ENCODE data around the gene CCN5. TPM values are rescaled to one million over a fixed set of nuclear protein-coding genes. Genes with fewer than 3 reads are reported as not detected.
A peak's percentile ranks its signal among the peaks of the same experiment; 100 is the strongest.
"Not testable (repeated sequence)": the region's sequence is repeated elsewhere in the genome, so short reads cannot be mapped to it uniquely, and the experiment has no call there.

CCN5 gene
- total RNA-seq (not detected), polyA plus RNA-seq (not detected), total RNA-seq (not detected)

DNA sequence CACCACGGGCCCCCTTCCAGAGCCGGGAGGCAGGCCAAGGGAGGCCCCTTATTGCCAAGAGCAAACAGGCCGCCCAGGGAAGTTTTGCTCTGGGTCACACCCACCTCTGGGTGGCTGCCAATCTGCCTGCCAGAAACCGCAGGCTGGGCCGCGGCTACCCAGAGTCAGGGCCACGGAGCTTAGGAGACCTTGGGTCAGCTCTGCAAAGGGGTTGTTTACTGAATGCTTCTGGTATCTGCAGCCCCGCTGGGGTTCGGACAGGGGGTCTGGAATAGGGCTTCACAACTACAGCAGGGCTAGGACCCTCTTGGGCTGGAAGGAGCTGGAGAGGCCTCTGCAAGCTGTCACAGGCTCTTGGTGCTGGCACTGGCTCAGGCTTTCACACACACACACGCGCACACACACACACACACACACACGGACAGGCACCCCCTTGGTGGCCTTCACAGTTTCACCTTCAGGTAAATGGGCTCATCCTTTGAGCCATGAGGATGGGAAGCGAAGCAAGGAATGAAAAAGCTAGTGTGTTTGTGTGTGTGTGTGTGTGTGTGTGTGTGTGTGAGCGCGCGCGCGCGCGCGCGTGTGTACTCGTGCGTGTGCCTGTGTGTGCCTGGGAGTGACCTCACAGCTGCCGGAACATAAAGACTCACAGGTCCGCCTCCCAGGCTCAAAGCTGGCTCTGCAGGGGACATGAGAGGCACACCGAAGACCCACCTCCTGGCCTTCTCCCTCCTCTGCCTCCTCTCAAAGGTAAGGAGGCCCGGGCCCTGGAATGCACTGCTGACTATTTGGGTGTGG, at the start of gene CCN5:
Gene CCN5, plus strand, starts transcription at position 669 of the 798 bp plus-strand sequence. Its CDS starts 22 bp downstream, at position 691.
- POLR2A ChIA-PET, result no interaction called here
- no peaks in the 10 kb centered on the region for H3K36me3 ChIP-seq (ENCODE audit: control insufficient read depth in 2 of 3, insufficient read depth in 3 of 3, low read length in 3 of 3)
- Mint-ChIP-seq H3K27ac (peak within 1 kb of the TSS in 1 of 9 donors; percentile 3), H3K36me3 (no peaks in the 10 kb centered on the region), H3K4me1 (no peaks in the 10 kb centered on the region), H3K4me3 (no peak within 1 kb of the TSS), H3K9me3 (no peaks in the 10 kb centered on the region), H3K27me3 (peaks cover 0 to 10% (median 0%) of the 10 kb centered on the region in 5 donors)
- intact Hi-C loops (cut with micrococcal nuclease), result no loop called here
- DNase-seq (no peak), ATAC-seq (peak; percentile 34)
- no peak within 1 kb of the TSS for H3K27ac ChIP-seq (ENCODE audit: low read depth, low read length)
- H3K4me3 ChIP-seq (ENCODE audit: low read length), result no peak within 1 kb of the TSS
- CTCF ChIA-PET, result no interaction called here
- no peaks in the 10 kb centered on the region for H3K9me3 ChIP-seq (ENCODE audit: control insufficient read depth in 2 of 3, low read length in 3 of 3)
- H3K27me3 ChIP-seq (ENCODE audit: control insufficient read depth in 2 of 2, insufficient read depth in 2 of 2, low read length in 2 of 2), result no peaks in the 10 kb centered on the region
- H3K4me1 ChIP-seq (ENCODE audit: control insufficient read depth in 2 of 2, insufficient read depth in 2 of 2, low read length in 2 of 2), result no peaks in the 10 kb centered on the region

GRCh38 chr20:44666066-44666465, 49.1 kb upstream of the CCN5 start:
- Mint-ChIP-seq H3K27ac (peak overlapping the region in 2 of 9 donors; percentile 5 to 56), H3K9me3 (no peaks in the 10 kb centered on the region), H3K27me3 (no peaks in the 10 kb centered on the region), H3K4me3 (no peak overlapping the region), H3K4me1 (peaks cover 12 to 29% (median 20%) of the 10 kb centered on the region in 7 donors), H3K36me3 (peaks cover 4 to 26% (median 15%) of the 10 kb centered on the region in 5 donors)
- DNase-seq (no peak), ATAC-seq (no peak)
- H3K9me3 ChIP-seq (ENCODE audit: control insufficient read depth in 2 of 3, low read length in 3 of 3), result no peaks in the 10 kb centered on the region
- ChIA-PET CTCF (interaction anchor here (1.3 kb wide), 1 partner anchor 12 kb away, joined by 3 read pairs; no protein-coding TSS in a partner anchor), POLR2A (interaction anchor here (1.0 to 1.6 kb wide), 5 partner anchors 9 to 23 kb away, joined by 3 to 6 read pairs (median 4); partner anchors contain the start of gene ADA)
- no peaks in the 10 kb centered on the region for H3K27me3 ChIP-seq (ENCODE audit: control insufficient read depth in 2 of 2, insufficient read depth in 2 of 2, low read length in 2 of 2)
- intact Hi-C loops (cut with micrococcal nuclease), result no loop called here
- no peak overlapping the region for H3K27ac ChIP-seq (ENCODE audit: low read depth, low read length)
- peaks cover 0 to 15% (median 0%) of the 10 kb centered on the region in 3 experiments for H3K36me3 ChIP-seq (ENCODE audit: control insufficient read depth in 2 of 3, insufficient read depth in 3 of 3, low read length in 3 of 3)
- H3K4me1 ChIP-seq (ENCODE audit: control insufficient read depth in 2 of 2, insufficient read depth in 2 of 2, low read length in 2 of 2), result peaks cover 0 to 7% of the 10 kb centered on the region in 2 donors
- no peak overlapping the region for H3K4me3 ChIP-seq (ENCODE audit: low read length)

GRCh38 chr20:44670851-44671250, 44.3 kb upstream of the CCN5 start:
- ATAC-seq; H3K36me3 ChIP-seq (ENCODE audit: control insufficient read depth in 2 of 3, insufficient read depth in 3 of 3, low read length in 3 of 3); H3K27me3 Mint-ChIP-seq; DNase-seq; H3K36me3 Mint-ChIP-seq; H3K9me3 ChIP-seq (ENCODE audit: control insufficient read depth in 2 of 3, low read length in 3 of 3); H3K27me3 ChIP-seq (ENCODE audit: control insufficient read depth in 2 of 2, insufficient read depth in 2 of 2, low read length in 2 of 2); CTCF ChIA-PET; H3K9me3 Mint-ChIP-seq; H3K27ac Mint-ChIP-seq: not testable (repeated sequence)
- Mint-ChIP-seq H3K4me3 (peak overlapping the region in 5 of 10 donors; percentile 92 to 96 (median 92)), H3K4me1 (peaks cover 11 to 30% (median 16%) of the 10 kb centered on the region in 7 donors)
- intact Hi-C loops (cut with micrococcal nuclease), result loop anchor here (1.0 to 5.0 kb wide), 5 partner anchors 12 to 194 kb away; partner anchors contain the start of genes SERINC3 (in 2 of the 2) and TTPAL (in 1 of the 2)
- H3K4me1 ChIP-seq (ENCODE audit: control insufficient read depth in 2 of 2, insufficient read depth in 2 of 2, low read length in 2 of 2), result peaks cover 4 to 14% of the 10 kb centered on the region in 2 donors
- H3K27ac ChIP-seq (ENCODE audit: low read depth, low read length), result peak overlapping the region; percentile 72
- POLR2A ChIA-PET, result interaction anchor here (1.9 kb wide), 1 partner anchor 20 kb away, joined by 13 read pairs; the partner anchor contains the start of gene ADA
- peak overlapping the region; percentile 78 for H3K4me3 ChIP-seq (ENCODE audit: low read length)

DNA sequence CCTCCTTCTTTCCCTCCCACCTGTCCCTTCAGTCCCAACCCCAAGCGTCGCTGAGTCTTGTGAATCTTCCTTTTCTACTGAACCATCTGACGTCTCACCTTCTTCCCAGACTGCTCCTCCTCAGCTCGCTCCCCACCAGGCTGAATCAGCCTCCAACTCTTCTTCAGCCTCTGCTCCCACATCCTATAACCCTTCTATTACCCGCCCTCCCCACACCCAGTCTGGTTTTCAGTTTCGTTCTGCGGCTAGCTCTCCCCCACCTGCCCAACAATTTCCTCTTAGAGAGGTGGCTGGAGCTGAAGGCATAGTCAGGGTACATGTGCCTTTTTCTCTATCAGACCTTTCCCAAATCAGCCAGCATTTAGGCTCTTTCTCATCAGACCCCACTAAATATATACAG, 43.6 kb upstream of the CCN5 start:
- CTCF ChIA-PET, result interaction anchor here (0.6 to 3.1 kb wide), 6 partner anchors 10 to 455 kb away, joined by 3 to 24 read pairs (median 3); partner anchors contain the start of gene ADA
- H3K27me3 ChIP-seq (ENCODE audit: control insufficient read depth in 2 of 2, insufficient read depth in 2 of 2, low read length in 2 of 2); H3K9me3 ChIP-seq (ENCODE audit: control insufficient read depth in 2 of 3, low read length in 3 of 3); H3K9me3 Mint-ChIP-seq; H3K36me3 Mint-ChIP-seq; H3K36me3 ChIP-seq (ENCODE audit: control insufficient read depth in 2 of 3, insufficient read depth in 3 of 3, low read length in 3 of 3); H3K27ac Mint-ChIP-seq; H3K27me3 Mint-ChIP-seq: not testable (repeated sequence)
- Mint-ChIP-seq H3K4me3 (peak overlapping the region in 5 of 10 donors; percentile 92 to 96 (median 92)), H3K4me1 (peaks cover 6 to 30% (median 11%) of the 10 kb centered on the region in 7 donors)
- peaks cover 4 to 14% of the 10 kb centered on the region in 2 donors for H3K4me1 ChIP-seq (ENCODE audit: control insufficient read depth in 2 of 2, insufficient read depth in 2 of 2, low read length in 2 of 2)
- ATAC-seq, result peak; percentile 85
- peak overlapping the region; percentile 72 for H3K27ac ChIP-seq (ENCODE audit: low read depth, low read length)
- peak overlapping the region; percentile 78 for H3K4me3 ChIP-seq (ENCODE audit: low read length)
- peak in 8 of 9 donors; percentile 63 to 72 (median 66) for DNase-seq
- POLR2A ChIA-PET, result interaction anchor here (0.7 to 1.9 kb wide), 9 partner anchors 10 to 424 kb away, joined by 3 to 13 read pairs (median 3); partner anchors contain the start of genes ADA and YWHAB
- intact Hi-C loops (cut with micrococcal nuclease), result loop anchor here (1.0 to 5.0 kb wide), 5 partner anchors 12 to 194 kb away; partner anchors contain the start of genes SERINC3 (in 2 of the 2) and TTPAL (in 1 of the 2)

DNA sequence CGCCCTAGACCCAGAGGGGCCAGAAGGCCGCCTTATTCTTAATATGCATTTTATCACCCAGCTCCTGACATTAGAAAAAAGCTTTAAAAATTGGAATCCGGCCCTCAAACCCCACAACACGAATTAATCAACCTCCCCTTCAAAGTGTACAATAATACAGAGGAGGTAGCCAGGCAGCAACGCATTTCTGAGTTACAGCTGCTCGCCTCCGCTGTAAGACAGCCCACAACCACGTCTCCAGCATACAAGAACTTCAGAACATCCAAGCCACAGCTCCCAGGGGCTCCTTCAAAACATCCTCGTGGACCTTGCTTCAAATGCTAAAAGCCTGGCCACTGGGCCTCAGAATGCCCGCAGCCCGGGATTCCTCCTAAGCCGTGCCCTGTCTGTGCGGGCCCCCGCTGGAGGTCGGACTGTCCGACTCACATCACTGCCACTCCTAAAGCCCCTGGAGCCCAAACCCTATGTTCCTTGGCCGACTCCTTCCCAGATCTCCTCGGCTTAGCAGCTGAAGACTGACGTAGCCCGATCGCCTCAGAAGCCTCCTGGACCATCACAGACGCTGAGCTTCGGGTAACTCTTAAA, 42.8 kb upstream of the CCN5 start:
- H3K36me3 Mint-ChIP-seq; H3K9me3 Mint-ChIP-seq; H3K36me3 ChIP-seq (ENCODE audit: control insufficient read depth in 2 of 3, insufficient read depth in 3 of 3, low read length in 3 of 3); H3K9me3 ChIP-seq (ENCODE audit: control insufficient read depth in 2 of 3, low read length in 3 of 3); H3K27ac Mint-ChIP-seq; H3K4me3 ChIP-seq (ENCODE audit: low read length); H3K27me3 ChIP-seq (ENCODE audit: control insufficient read depth in 2 of 2, insufficient read depth in 2 of 2, low read length in 2 of 2); H3K27me3 Mint-ChIP-seq; ATAC-seq: not testable (repeated sequence)
- POLR2A ChIA-PET, result interaction anchor here (0.7 to 1.9 kb wide), 9 partner anchors 9 to 424 kb away, joined by 3 to 13 read pairs (median 3); partner anchors contain the start of genes ADA, SERINC3 and YWHAB
- H3K27ac ChIP-seq (ENCODE audit: low read depth, low read length), result peak overlapping the region; percentile 72
- CTCF ChIA-PET, result interaction anchor here (0.6 to 3.1 kb wide), 6 partner anchors 9 to 455 kb away, joined by 3 to 24 read pairs (median 3); partner anchors contain the start of gene ADA
- peaks cover 5 to 30% (median 9%) of the 10 kb centered on the region in 7 donors for H3K4me1 Mint-ChIP-seq
- H3K4me3 Mint-ChIP-seq, result peak overlapping the region in 5 of 10 donors; percentile 92 to 96 (median 92)
- intact Hi-C loops (cut with micrococcal nuclease), result loop anchor here (5.0 kb wide), 2 partner anchors 150 to 195 kb away; partner anchors contain the start of genes SERINC3 (in 2 of the 2) and TTPAL (in 1 of the 2)
- H3K4me1 ChIP-seq (ENCODE audit: control insufficient read depth in 2 of 2, insufficient read depth in 2 of 2, low read length in 2 of 2), result peaks cover 4 to 14% of the 10 kb centered on the region in 2 donors
- peak in 1 of 9 donors; percentile 8 for DNase-seq

GRCh38 chr20:44678242-44678641, 36.9 kb upstream of the CCN5 start:
- Histone ChIP-seq H3K4me1 (ENCODE audit: control insufficient read depth in 2 of 2, insufficient read depth in 2 of 2, low read length in 2 of 2) (no peaks in the 10 kb centered on the region), H3K36me3 (ENCODE audit: control insufficient read depth in 2 of 3, insufficient read depth in 3 of 3, low read length in 3 of 3) (no peaks in the 10 kb centered on the region), H3K27me3 (ENCODE audit: control insufficient read depth in 2 of 2, insufficient read depth in 2 of 2, low read length in 2 of 2) (no peaks in the 10 kb centered on the region), H3K27ac (ENCODE audit: low read depth, low read length) (no peak overlapping the region), H3K9me3 (ENCODE audit: control insufficient read depth in 2 of 3, low read length in 3 of 3) (no peaks in the 10 kb centered on the region), H3K4me3 (ENCODE audit: low read length) (no peak overlapping the region)
- Mint-ChIP-seq H3K9me3 (no peaks in the 10 kb centered on the region), H3K36me3 (no peaks in the 10 kb centered on the region), H3K4me1 (no peaks in the 10 kb centered on the region), H3K4me3 (no peak overlapping the region), H3K27me3 (no peaks in the 10 kb centered on the region), H3K27ac (no peak overlapping the region)
- ATAC-seq (no peak), DNase-seq (no peak)
- POLR2A ChIA-PET, result no interaction called here
- CTCF ChIA-PET, result no interaction called here
- intact Hi-C loops (cut with micrococcal nuclease), result no loop called here
